ENCODE measurements around the gene DAPK2. TPM values are rescaled to one million over a fixed set of nuclear protein-coding genes. Genes with fewer than 3 reads are reported as not detected.

The DAPK2 gene
- total and polyA plus RNA-seq, 9 donors, result 0.77 to 6.2 (median 2.0) TPM

DNA sequence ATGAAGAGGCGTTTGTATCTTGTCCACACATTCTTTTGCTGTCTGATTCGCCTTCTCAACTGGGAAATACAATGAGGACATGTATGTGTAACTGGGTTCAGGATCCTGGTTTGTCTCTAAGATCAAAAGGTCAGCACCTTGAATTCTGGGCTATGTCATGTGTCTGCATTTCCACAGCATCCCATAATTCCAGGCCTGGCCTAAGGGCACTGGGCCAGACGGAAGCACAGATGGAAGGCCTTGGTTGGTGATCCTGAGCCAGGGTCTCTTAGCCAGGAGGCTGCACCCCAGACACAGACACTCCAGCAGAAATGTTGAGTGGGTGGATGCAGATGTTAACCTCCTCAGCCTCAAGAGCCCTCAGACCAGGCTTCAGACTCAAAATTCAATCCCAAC, 188.8 kb downstream of the DAPK2 start:
- 21 to 39% (median 28%) methylated on average over 3 of the region's 3 CpGs for WGBS, 3 donors
- H3K27ac ChIP-seq, result no peak overlapping the region

More for the DNA sequence above, 188.8 kb downstream of the DAPK2 start:
- no peaks in the 10 kb centered on the region for H3K27me3 ChIP-seq
- intact Hi-C loops (cut with DNase I), result no loop called here
- peaks cover 4% of the 10 kb centered on the region for H3K4me1 ChIP-seq (ENCODE audit: insufficient read depth)
- peak in 1 of 5 donors; percentile 42 for DNase-seq
- H3K4me3 ChIP-seq, result no peak overlapping the region
- no peaks in the 10 kb centered on the region for H3K36me3 ChIP-seq
- TF ChIP-seq POLR2A (IDR thresholded peaks at IDR 0.05) (no peak), EP300 (IDR thresholded peaks at IDR 0.05) (no peak)
- TF ChIP-seq, protein P1, sequence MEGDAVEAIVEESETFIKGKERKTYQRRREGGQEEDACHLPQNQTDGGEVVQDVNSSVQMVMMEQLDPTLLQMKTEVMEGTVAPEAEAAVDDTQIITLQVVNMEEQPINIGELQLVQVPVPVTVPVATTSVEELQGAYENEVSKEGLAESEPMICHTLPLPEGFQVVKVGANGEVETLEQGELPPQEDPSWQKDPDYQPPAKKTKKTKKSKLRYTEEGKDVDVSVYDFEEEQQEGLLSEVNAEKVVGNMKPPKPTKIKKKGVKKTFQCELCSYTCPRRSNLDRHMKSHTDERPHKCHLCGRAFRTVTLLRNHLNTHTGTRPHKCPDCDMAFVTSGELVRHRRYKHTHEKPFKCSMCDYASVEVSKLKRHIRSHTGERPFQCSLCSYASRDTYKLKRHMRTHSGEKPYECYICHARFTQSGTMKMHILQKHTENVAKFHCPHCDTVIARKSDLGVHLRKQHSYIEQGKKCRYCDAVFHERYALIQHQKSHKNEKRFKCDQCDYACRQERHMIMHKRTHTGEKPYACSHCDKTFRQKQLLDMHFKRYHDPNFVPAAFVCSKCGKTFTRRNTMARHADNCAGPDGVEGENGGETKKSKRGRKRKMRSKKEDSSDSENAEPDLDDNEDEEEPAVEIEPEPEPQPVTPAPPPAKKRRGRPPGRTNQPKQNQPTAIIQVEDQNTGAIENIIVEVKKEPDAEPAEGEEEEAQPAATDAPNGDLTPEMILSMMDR (IDR thresholded peaks at IDR 0.05), result no peak
- H3K9me3 ChIP-seq, result no peaks in the 10 kb centered on the region

MicroRNAs encoded within 50 kb of the gene (microRNA counts, 767-probe panel; counts per million panel counts)
- 530 counts per million, percentile 78 among the panel's probes with 10 or more counts for microRNA hsa-miR-422a

Small RNA genes within 50 kb of the gene (microRNA-seq; reads per million reads assigned to microRNA genes)
- 0 reads per million in 3 donors for gene MIR422A

Small RNA genes within 50 kb of the gene (small RNA-seq; reads per million reads assigned to genes)
- gene AC015914.2 (not detected), gene MIR422A (not detected)

Other genes starting within 250 kb of the DAPK2 start
- 100 to 1,000 TPM in 1 of 7 donors, 10 to 100 TPM in 6; 60.7 to 105 (median 82.9) TPM for gene HERC1, start 212.5 kb downstream of the DAPK2 start, total RNA-seq
- gene HERC1, start 212.5 kb downstream of the DAPK2 start, polyA plus RNA-seq, result 10 to 100 TPM; 42.8 to 43.8 TPM
- 10 to 100 TPM; 13.2 to 34.9 (median 17.8) TPM for gene CIAO2A, start 47.4 kb upstream of the DAPK2 start, total RNA-seq
- gene CIAO2A, start 47.4 kb upstream of the DAPK2 start, polyA plus RNA-seq, result 10 to 100 TPM; 32.9 to 43.8 TPM
- gene SNX1, start 49.5 kb upstream of the DAPK2 start, total RNA-seq, result 100 to 1,000 TPM in 5 of 7 donors, 10 to 100 TPM in 2; 57.9 to 139 (median 126) TPM
- gene SNX1, start 49.5 kb upstream of the DAPK2 start, polyA plus RNA-seq, result 100 to 1,000 TPM in 1 of 2 donors, 10 to 100 TPM in 1; 51.5 to 120 TPM
- 1 to 10 TPM in 1 of 7 donors, under 1 TPM in 5, not detected in 1; 0.15 to 2.3 (median 0.28) TPM for gene SNX22, start 105.2 kb upstream of the DAPK2 start, total RNA-seq
- under 1 TPM; 0.07 to 0.81 TPM for gene SNX22, start 105.2 kb upstream of the DAPK2 start, polyA plus RNA-seq
- 100 to 1,000 TPM; 201 to 589 (median 367) TPM for gene PPIB, start 116.5 kb upstream of the DAPK2 start, total RNA-seq
- 100 to 1,000 TPM; 434 to 514 TPM for gene PPIB, start 116.5 kb upstream of the DAPK2 start, polyA plus RNA-seq